Measurements from ENCODE around the gene GNAT3.
A peak's percentile ranks its signal among the peaks of the same experiment; 100 is the strongest.

GRCh38 chr7:80428161-80429054, 83.5 kb downstream of the GNAT3 start:
- TF ChIP-seq OSR2 (tag by site-specific recombination; IDR thresholded peaks at IDR 0.05) (no peak), CTCF (tag by site-specific recombination; IDR thresholded peaks at IDR 0.05) (peak; percentile 51; the same call in 1 of the 2 replicates), ZBTB17 (tag by site-specific recombination; IDR thresholded peaks at IDR 0.05) (no peak), SP2 (tag by site-specific recombination; IDR thresholded peaks at IDR 0.05) (no peak), ZSCAN30 (tag by site-specific recombination; IDR thresholded peaks at IDR 0.05) (no peak), BCL11A (tag by site-specific recombination; IDR thresholded peaks at IDR 0.05; ENCODE audit: low read depth) (no peak), ZBTB20 (tag by site-specific recombination; IDR thresholded peaks at IDR 0.05) (no peak), SETDB1 (IDR thresholded peaks at IDR 0.05; ENCODE audit: insufficient read length, low read length) (no peak)
- TF ChIP-seq, protein P1, sequence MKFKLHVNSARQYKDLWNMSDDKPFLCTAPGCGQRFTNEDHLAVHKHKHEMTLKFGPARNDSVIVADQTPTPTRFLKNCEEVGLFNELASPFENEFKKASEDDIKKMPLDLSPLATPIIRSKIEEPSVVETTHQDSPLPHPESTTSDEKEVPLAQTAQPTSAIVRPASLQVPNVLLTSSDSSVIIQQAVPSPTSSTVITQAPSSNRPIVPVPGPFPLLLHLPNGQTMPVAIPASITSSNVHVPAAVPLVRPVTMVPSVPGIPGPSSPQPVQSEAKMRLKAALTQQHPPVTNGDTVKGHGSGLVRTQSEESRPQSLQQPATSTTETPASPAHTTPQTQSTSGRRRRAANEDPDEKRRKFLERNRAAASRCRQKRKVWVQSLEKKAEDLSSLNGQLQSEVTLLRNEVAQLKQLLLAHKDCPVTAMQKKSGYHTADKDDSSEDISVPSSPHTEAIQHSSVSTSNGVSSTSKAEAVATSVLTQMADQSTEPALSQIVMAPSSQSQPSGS (tag by site-specific recombination; IDR thresholded peaks at IDR 0.05; ENCODE audit: low read depth), result no peak
- TF ChIP-seq, protein P2, sequence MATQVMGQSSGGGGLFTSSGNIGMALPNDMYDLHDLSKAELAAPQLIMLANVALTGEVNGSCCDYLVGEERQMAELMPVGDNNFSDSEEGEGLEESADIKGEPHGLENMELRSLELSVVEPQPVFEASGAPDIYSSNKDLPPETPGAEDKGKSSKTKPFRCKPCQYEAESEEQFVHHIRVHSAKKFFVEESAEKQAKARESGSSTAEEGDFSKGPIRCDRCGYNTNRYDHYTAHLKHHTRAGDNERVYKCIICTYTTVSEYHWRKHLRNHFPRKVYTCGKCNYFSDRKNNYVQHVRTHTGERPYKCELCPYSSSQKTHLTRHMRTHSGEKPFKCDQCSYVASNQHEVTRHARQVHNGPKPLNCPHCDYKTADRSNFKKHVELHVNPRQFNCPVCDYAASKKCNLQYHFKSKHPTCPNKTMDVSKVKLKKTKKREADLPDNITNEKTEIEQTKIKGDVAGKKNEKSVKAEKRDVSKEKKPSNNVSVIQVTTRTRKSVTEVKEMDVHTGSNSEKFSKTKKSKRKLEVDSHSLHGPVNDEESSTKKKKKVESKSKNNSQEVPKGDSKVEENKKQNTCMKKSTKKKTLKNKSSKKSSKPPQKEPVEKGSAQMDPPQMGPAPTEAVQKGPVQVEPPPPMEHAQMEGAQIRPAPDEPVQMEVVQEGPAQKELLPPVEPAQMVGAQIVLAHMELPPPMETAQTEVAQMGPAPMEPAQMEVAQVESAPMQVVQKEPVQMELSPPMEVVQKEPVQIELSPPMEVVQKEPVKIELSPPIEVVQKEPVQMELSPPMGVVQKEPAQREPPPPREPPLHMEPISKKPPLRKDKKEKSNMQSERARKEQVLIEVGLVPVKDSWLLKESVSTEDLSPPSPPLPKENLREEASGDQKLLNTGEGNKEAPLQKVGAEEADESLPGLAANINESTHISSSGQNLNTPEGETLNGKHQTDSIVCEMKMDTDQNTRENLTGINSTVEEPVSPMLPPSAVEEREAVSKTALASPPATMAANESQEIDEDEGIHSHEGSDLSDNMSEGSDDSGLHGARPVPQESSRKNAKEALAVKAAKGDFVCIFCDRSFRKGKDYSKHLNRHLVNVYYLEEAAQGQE (tag by site-specific recombination; IDR thresholded peaks at IDR 0.05), result no peak
- TF ChIP-seq, protein P3, sequence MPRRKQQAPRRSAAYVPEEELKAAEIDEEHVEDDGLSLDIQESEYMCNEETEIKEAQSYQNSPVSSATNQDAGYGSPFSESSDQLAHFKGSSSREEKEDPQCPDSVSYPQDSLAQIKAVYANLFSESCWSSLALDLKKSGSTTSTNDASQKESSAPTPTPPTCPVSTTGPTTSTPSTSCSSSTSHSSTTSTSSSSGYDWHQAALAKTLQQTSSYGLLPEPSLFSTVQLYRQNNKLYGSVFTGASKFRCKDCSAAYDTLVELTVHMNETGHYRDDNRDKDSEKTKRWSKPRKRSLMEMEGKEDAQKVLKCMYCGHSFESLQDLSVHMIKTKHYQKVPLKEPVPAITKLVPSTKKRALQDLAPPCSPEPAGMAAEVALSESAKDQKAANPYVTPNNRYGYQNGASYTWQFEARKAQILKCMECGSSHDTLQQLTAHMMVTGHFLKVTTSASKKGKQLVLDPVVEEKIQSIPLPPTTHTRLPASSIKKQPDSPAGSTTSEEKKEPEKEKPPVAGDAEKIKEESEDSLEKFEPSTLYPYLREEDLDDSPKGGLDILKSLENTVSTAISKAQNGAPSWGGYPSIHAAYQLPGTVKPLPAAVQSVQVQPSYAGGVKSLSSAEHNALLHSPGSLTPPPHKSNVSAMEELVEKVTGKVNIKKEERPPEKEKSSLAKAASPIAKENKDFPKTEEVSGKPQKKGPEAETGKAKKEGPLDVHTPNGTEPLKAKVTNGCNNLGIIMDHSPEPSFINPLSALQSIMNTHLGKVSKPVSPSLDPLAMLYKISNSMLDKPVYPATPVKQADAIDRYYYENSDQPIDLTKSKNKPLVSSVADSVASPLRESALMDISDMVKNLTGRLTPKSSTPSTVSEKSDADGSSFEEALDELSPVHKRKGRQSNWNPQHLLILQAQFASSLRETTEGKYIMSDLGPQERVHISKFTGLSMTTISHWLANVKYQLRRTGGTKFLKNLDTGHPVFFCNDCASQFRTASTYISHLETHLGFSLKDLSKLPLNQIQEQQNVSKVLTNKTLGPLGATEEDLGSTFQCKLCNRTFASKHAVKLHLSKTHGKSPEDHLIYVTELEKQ (tag by site-specific recombination; IDR thresholded peaks at IDR 0.05; ENCODE audit: borderline replicate concordance), result no peak
- TF ChIP-seq, protein P4, sequence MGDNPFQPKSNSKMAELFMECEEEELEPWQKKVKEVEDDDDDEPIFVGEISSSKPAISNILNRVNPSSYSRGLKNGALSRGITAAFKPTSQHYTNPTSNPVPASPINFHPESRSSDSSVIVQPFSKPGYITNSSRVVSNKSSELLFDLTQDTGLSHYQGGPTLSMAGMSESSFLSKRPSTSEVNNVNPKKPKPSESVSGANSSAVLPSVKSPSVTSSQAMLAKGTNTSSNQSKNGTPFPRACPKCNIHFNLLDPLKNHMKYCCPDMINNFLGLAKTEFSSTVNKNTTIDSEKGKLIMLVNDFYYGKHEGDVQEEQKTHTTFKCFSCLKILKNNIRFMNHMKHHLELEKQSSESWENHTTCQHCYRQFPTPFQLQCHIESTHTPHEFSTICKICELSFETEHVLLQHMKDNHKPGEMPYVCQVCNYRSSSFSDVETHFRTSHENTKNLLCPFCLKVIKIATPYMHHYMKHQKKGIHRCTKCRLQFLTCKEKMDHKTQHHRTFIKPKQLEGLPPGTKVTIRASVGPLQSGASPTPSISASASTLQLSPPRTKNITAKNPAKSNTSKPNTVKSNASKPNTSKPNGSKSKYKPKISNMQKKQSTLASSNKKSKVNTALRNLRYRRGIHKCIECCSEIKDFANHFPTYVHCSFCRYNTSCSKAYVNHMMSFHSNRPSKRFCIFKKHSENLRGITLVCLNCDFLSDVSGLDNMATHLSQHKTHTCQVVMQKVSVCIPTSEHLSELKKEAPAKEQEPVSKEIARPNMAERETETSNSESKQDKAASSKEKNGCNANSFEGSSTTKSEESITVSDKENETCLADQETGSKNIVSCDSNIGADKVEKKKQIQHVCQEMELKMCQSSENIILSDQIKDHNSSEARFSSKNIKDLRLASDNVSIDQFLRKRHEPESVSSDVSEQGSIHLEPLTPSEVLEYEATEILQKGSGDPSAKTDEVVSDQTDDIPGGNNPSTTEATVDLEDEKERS (tag by site-specific recombination; IDR thresholded peaks at IDR 0.05), result no peak
- TF ChIP-seq, protein P5, sequence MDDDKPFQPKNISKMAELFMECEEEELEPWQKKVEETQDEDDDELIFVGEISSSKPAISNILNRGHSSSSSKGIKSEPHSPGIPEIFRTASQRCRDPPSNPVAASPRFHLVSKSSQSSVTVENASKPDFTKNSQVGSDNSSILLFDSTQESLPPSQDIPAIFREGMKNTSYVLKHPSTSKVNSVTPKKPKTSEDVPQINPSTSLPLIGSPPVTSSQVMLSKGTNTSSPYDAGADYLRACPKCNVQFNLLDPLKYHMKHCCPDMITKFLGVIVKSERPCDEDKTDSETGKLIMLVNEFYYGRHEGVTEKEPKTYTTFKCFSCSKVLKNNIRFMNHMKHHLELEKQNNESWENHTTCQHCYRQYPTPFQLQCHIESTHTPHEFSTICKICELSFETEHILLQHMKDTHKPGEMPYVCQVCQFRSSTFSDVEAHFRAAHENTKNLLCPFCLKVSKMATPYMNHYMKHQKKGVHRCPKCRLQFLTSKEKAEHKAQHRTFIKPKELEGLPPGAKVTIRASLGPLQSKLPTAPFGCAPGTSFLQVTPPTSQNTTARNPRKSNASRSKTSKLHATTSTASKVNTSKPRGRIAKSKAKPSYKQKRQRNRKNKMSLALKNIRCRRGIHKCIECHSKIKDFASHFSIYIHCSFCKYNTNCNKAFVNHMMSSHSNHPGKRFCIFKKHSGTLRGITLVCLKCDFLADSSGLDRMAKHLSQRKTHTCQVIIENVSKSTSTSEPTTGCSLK (tag by site-specific recombination; IDR thresholded peaks at IDR 0.05), result no peak
